ENCODE measurements around the gene SLC23A3.

The SLC23A3 gene

DNA sequence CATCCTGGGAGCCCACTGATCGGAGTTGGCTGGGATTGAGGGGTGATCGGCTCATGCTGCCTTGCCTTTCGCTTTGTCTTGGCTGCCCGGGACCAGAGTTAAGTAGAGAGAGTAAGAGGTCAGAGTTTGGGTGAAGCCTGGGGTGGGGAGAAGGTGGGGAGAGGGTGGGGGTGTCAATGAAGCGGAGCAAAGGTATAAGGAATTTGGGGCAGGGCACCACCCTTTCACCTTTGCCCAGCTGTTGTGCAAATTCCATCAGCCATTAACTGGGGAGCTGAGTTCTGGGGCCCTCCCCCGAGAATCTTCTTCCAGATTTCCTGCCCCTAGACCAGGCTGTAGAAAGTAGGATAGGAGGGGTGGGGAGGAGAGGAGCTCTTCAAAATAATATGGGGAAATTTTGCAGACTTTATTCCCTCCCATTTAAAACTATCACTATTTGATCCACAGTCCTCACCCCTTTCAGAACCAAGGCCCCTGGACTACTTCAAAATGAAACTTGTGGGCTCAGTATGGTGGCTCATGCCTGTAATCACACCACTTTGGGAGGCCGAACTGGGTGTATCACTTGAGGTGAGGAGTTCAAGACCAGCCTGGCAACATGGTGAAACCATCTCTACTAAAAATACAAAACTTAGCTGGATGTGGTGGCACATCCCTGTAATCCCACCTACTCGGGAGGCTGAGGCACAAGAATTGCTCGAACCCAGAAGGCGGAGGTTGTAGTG is at the start of gene SLC23A3:
SLC23A3 (minus strand) TSS at position 100 of the 725 bp plus-strand sequence; CDS start at position 55, 45 bp downstream.
- DNase-seq: no peak

GRCh38 chr2:219218732-219219701 is 49.2 kb upstream of the SLC23A3 start, which contains the start of gene ABCB6:
Gene ABCB6, minus strand, starts transcription at chr2:219218958. Its CDS starts 285 bp downstream, at chr2:219218673.
- DNase-seq: peak; percentile 88 to 90

GRCh38 chr2:219218217-219218731 is 48.4 kb upstream of the SLC23A3 start:
- DNase-seq: no peak

- DNase-seq: no peak
These were observed 46.7 kb upstream of the SLC23A3 start for GRCh38 chr2:219216535-219216915.

GRCh38 chr2:219215871-219216534 is 46.2 kb upstream of the SLC23A3 start:
- DNase-seq: no peak

- DNase-seq: no peak
These were observed 45.0 kb upstream of the SLC23A3 start for GRCh38 chr2:219214786-219215185.

- no peak for DNase-seq
These were observed 44.3 kb upstream of the SLC23A3 start for GRCh38 chr2:219214141-219214540.

DNA sequence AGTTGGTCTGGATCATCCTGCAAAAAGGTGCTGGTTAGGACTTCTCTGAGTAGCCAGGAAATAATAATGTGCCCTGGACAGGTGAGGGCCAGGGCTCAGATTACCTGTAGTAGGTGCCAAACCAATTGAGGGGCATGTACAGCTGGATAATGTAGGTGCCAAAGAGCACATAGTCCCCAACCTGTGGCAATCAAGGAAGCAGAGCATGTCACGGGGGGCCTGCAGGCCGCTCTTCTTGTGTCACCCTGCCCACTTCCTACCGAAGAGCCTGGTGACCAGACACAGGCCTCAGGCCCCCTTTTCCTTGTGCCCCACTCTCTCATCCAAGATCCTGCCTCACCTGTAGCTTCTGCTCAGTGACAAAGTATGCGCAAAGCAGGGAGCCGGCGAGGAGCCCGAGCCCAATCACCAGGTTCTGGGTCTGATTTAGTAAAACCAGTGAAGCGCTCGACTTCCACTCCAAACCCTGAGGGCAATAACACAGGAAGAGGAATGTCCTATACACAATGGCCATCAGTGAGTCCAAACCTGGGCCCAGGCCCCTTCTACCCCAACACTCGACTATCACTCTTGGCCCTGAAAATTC is 43.8 kb upstream of the SLC23A3 start:
- no peak for DNase-seq

- DNase-seq: no peak
These were observed 43.2 kb upstream of the SLC23A3 start for GRCh38 chr2:219213026-219213415.

DNA sequence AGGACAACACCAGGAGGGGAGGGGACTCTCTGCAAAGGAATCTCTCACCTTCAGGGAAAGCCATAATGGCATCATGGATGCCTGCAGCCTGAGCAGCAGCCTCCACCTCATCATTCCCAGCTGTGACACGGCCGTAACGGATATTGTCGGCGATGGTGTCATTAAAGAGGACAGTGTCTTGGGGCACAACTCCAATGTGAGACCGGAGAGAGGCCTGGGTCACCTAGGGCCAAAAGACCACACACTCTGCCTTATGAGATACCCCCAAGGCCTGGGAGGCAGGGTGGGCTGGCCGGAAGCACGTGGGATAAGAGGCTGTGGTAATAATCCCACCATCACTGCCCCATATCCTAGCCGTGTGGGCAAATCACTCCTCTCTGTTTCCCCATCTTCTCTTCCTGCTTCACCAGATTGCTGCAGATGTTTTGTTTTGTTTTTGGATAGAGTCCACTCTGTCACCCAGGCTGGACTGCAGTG is 41.1 kb upstream of the SLC23A3 start:
- DNase-seq: no peak

DNA sequence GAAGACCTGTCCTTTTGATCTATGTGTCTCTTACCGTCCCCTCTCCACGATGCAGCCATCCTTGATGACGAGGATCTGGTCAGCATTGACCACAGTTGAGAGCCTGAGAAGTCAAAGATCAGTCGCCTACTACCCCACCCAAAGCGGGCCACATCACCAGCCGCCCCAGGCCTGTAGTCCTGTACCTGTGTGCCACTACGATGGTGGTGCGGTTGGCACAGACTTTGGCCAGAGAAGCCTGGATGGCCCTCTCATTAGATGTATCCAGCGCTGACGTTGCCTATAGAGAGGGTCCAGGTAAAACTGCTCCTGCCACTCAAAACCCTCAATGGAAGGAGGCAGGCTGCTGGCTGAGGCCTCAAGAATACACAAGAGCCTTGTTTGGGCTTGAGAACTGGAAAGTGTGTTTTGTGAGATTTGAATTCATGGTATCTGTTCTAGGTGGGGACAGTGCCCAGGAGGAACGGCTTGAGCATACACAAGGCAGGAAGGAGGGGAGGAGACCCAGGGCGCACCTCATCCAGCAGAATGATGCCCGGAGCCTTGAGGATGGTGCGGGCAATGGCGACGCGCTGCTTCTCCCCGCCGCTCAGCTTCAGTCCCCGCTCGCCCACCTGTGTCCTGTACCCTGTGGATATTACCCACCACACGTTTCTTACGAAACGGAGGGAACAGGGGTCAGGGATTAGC is 40.5 kb upstream of the SLC23A3 start:
- DNase-seq: no peak

DNA sequence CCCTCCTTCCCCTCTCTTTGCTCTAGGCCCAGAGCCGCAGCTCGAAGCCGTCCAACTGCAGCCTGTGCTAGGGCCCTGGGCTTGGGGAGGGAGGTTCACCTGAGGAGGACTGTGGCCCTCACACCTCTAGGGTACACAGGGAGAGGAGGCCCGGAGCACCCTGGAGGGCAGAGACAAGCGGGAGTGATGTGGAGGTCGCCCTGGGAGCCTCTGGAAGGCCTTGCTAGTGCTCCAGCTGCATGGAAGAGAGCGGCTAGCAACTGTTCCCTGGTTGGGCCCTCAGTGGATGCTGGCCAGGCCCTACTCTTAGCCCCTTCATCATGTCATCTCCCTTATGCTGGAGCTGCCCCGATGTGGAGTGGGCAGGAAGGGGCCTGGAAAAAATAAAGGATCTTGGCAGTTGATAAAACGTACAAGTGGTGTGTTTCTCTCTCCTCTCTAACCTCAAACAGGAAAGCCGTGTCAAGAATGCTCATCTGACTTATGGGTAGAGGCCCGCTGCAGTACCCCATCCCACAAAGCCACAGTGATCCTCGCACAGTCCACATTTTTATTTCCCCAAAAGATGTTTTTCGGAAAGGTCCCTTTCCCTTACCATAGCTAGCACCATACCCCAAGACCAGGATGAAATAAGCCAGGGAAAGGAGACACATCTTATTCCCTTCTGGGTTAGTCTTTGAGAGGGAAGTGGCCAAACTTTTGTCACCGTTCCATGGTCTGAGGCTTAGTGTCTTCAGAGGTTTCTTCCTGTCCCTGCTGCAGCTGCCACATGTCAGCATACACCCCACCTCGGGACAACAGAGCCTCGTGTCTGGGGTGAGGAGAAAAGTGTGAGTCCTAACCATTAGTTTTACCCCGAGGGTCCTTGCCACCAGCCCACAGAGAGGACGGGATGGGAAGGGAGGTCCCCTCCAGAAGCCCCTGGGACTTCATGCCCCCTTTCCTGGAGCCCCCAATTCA is 39.7 kb upstream of the SLC23A3 start:
- DNase-seq: no peak

DNA sequence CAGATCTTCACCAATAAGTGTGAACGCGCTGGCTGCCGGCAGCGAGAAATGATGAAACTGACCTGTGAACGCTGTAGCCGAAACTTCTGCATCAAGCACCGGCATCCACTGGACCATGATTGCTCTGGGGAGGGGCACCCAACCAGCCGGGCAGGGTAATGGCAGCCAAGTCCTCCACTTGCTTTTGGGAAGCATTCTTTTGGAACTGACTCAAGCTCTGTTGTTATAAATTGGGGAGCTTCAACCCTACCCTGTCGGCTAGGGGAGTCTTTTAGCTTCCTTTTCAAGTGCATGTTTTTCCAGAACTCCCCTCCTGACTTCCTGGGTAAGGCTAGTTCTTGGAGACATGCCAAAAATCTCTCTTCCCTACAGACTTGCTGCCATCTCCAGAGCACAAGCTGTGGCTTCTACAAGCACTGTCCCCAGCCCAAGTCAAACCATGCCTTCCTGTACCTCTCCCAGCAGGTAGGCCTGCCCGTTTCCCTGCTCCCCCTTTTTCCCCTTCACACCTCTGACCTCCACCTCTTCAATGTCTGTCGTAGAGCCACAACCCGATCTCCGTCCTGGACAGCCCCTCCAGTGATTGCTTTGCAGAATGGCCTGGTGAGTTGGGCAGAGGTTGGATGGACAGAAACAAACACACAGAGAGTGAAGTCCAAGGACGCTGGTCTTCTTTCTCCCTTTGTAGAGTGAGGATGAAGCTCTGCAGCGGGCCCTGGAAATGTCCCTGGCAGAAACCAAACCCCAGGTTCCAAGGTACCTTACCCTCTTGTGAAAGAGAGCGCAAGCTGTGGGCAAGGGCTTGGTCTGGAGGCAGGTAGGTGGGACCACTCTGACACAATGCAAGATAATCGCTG is 38.3 kb upstream of the SLC23A3 start:
- DNase-seq: no peak

DNA sequence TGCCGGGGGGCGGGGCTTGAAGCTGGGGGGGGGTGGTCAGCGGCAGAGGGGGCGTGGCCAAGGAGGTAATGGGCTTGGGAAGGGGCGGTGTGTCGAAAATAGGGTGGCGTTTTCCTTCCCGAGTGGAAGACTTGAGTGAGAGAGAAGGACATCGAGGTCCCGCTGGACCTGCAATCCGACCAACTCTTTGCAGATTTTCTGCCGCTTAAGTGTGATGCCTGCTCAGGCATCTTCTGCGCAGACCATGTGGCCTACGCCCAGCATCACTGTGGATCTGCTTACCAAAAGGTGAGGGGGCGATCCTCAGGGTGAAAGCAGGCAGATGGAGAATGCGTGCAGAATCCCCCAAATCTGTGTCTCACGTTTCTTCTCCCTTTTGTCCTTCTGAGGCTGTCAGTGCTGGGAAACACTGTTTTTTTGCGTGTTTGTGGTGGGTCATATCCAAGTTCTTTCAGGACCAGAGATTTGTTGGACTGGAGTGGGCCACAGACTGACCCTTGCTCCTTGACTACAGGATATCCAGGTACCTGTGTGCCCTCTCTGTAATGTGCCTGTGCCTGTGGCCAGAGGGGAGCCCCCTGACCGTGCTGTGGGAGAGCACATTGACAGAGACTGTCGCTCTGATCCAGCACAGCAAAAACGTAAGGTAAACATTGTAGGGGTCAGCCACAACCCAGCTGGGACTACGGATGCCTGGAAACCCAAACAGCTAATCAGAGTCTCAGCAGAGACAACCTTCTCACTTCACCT is 37.5 kb upstream of the SLC23A3 start:
- no peak for DNase-seq

DNA sequence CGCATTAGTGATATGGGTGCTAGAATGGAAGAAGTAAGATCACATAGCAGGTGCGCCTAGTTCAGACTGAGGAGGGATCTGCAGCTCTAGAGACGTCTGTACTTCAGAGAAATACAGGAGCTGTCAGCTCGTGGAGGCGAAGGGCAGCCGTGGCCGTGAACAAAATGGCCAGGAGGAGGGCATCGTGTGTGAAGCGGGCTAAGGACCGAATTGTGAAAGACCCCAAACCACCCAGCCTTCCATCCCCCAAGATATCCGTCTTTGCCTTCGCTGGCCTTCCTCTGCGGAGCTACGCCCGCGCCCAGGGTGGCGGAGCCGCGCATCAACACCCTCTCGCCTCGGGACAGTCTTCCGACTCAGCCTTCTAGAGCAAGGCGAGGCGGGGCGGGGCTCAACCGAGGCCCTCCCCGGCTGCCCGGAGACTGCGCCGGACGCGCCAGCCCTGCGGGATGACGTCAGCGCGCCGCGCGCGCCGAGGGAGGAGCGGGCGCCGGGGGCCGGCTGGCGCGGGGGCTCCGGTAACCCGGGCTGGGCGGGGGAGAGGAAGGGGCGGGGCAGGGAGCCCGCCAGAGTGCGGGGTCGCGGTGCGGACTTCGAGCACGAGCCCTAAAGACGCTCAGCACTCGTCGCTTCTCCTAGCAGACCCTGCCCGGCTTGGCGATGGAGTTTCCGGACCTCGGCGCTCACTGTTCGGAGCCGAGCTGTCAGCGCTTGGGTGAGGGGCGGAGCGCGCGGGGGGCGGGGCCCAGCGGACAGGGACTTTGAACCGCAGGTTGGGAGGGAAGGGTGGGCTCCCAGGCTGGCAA is 36.7 kb upstream of the SLC23A3 start, which contains the start of gene ZFAND2B:
ZFAND2B (plus strand) TSS at position 455 of the 806 bp plus-strand sequence; CDS start at position 661, 206 bp downstream.
- peak; percentile 95 to 96 for DNase-seq

DNA sequence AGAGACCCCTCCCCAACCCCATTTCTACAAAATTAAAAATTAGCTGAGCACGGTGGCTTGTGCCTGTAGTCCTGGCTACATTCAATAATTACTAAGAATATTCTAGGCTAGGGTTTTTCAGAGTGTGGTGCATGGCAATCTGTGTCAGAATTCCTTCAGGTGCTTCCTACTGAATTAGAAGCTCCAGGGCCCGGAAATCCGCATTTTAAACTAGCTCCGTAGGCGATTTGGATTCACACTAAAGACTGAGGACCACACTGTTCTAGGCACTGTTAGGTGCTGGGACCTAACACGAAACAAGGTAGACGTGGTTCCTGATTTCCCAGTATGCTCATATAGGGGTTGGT is 36.1 kb upstream of the SLC23A3 start:
- DNase-seq: no peak

DNA sequence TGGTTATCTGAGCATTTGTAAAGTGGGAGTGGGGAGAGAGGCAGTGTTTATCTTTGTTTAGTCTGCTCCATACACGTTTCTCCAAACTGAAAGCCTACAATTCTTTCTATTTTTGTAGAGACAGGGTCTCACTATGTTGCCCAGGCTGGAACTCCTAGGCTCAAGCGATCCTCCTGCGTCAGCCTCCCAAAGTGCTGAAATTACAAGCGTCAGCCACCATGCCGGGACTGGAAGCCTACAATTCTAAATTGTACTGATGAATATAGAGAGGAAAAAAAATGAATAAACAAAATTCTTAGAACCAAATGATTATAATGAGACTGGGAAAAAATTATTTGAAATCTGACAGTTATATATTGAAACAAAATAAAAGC is 35.3 kb upstream of the SLC23A3 start:
- no peak for DNase-seq

All from CD4-positive, alpha-beta T cell treated with Interleukin-1 beta for 1 hour (primary cell).